Ramos (cell line): ENCODE results near the gene GCK.
"Not testable (repeated sequence)": the region's sequence is repeated elsewhere in the genome, so short reads cannot be mapped to it uniquely, and the experiment has no call there.

ENCODE experiments used
- in situ Hi-C: fragments of 300-500 bp; cut with MboI; formaldehyde crosslinking; loops from one replicate; pipeline ENCODE4 v1.14.3; 2022; ENCODE audit warnings: low sequenced_read_pairs; ENCODE audit not compliant: unreplicated experiment

The GCK gene

GRCh38 chr7:44126574-44126973 is 62.7 kb downstream of the GCK start:
- in situ Hi-C loops = not testable (repeated sequence)

- in situ Hi-C loops = no loop called here
These were observed 64.4 kb downstream of the GCK start for GRCh38 chr7:44124822-44125202.

- in situ Hi-C loops = no loop called here
These were observed 65.8 kb downstream of the GCK start, which contains the start of gene POLD2 for GRCh38 chr7:44123190-44124003. Gene POLD2, minus strand, starts transcription at chr7:44123548. Its CDS starts 1,495 bp downstream, at chr7:44122053.

GRCh38 chr7:44122529-44122928 is 66.7 kb downstream of the GCK start:
- in situ Hi-C loops = no loop called here

DNA sequence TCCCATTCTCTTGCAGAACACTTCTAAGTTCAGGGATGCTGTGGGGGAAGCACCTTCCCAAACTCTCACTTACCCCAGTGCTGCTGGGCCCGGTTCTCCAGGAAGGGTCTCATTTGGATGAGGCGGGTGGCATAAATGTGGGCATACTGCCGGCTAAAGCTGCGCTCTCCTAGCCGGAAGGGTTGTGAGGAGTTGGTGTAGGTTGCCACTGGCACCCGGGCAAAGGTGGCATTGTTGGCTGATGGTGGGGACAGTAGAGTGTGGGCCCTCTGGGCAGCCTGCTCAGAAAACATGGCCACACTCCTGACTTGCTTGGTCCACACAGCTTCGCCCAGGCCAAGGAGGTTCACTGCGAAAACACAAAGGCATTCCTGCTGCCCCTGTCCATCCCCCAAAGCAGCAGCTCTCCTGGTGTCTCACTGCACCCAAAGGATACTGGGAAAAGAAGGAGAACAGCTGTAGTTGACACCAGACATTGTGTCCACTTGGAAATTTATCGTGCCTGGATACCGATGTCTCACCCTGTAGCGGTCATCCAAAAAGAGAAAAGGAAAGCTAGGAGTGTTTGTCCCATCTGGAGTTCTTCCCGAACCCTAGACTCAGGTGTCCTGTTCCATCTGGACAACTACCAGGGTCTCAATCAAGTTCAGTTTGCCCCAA is 67.3 kb downstream of the GCK start:
- in situ Hi-C loops = no loop called here

DNA sequence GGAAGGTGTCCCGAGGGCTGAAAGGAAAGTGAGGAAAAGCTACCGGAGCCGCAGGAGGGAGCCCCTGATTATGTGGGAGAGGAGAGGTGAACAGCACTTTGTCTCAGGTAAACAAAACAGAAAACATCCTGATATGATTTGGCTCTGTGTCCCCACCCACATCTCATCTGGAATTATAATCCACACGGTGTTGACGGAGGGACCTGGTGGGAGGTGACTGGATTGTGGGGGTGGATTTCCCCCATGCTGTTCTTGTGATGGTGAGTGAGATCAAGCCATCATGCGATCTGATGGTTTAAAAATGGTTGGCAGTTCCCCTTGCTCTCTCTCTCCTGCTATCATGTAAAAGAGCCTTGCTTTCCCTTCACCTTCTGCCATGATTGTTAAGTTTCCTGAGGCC is 68.8 kb downstream of the GCK start:
- in situ Hi-C loops = no loop called here

DNA sequence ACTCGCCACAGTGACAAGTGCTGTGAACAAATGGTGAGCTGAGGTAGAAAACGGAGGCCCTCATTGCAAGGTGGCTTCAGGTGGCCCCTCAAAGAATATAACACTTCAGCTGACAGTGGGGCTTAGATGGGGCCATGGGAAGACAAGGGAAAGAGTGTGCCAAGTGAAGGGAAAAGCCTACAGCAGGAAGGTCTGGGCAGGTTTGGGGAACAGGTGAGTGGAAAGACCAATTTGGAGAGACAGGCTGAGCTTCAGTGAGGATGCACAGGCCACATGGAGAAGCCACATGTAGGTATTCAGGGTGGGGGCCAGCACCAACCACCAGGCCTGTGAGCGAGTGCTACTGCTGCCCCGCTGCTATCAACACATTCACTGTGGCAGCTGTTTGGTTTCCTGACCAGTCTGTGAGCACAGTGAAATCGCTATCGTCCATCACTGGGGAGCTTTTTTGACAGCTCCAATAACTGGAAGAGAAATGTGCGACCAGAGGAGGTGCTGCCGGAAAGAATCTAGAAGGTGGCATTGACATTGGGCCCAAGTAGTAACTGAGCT is 69.3 kb downstream of the GCK start:
- in situ Hi-C loops = no loop called here

DNA sequence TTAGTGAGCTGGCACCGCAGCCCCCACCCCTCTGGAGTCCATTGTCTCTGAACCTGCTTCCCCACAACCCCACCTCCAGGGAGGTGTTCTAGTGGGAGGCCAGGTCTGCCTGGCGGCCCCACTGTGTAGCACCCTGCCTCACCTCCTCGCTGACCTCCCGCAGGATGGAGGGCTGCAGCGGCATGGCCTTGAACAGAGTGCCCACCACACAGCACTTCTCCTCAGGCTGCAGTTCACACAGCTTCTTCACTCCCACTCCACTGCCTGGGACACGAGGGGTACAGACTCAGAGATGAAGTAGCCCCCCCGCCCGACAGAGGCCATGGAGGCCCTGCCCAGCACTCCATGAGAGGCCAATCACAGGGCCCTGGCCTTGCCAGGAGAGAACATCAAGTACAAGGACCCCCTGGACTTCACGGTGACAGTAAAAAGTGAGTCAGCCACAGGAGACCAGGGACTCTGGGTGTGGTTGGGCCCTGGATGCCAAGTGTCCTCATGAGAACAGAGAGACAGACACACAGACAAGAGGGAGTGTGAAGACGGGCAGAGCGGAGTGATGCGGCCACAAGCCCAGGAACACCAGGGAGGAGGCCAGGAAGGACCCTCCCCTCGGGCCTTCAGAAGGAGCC is 71.3 kb downstream of the GCK start:
- in situ Hi-C loops = no loop called here

DNA sequence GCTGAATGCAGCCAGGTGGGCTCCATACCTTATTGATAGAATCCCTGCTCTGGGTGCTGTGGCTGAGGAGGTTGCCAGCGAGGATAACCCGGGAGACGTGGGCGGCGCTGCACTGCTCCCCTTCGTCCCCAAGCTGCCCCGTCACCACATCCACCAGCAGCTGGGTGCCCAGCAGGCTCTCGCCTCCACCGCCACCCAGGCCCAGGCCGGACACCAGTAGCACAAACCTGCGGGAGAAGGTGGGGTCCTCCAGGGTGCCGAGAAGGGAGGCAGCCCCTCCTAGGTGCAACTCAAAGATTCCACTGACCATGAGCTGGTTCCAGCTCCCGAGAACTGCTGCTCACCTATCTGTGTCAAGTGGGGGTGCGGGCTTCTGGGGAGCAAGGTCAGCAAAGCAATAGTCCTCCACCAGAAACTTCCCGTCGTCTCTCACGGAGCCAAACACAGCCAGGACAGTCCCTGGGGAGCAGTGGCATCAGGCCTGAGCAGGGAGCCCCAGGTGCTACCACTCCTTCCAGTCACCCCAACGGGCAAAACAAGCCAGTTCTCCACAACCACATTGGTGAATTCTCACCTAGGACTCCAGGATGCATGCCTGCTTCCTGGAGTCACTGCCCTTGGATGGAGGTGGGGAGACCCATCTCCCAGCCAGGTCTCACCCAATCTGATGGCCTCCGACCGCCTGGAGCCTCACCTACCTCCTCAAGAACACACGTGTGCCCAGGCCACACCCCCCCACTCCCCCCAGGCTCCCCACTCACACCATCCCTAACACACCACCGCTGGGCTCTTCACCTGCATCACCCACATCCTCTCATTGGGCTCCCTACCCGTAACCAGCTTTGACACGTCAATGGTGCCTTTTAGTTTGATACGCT is 72.2 kb downstream of the GCK start:
- in situ Hi-C loops = no loop called here

DNA sequence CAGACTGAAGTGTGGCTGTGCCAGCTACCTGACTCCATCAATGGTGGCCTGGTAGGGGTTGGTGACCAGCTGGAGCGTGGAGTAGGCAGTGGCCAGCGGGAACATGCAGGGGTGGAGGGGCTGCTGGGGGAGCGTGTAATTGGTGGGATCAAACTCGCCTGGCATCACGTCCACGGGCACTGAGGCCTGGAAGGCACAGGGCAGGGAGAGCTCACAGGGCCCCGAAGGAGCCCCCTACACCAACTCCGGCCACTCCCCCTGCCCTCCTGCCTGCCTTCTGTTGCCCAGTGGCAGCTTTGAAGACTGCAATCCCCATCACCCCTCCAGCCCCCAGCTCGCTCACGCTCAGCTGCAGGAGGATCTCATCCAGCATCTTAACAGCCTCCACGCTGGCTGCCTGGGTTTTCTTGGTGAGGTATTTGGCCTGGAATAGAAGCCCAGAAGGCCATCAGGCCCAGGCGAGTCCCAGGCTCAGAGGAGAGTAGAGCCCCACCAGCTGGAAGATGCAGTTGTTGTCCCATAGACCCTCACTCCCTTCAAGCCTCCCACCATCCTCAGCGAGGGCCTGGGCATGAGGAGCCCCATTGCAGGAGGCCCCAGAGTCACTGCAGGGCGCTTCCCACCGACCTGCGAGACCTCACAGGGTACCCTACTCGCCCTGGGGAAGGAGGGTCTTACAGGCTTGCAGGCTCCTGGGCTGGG is 73.0 kb downstream of the GCK start:
- in situ Hi-C loops = no loop called here

- in situ Hi-C loops = no loop called here
These were observed 74.5 kb downstream of the GCK start for GRCh38 chr7:44114586-44115310.

DNA sequence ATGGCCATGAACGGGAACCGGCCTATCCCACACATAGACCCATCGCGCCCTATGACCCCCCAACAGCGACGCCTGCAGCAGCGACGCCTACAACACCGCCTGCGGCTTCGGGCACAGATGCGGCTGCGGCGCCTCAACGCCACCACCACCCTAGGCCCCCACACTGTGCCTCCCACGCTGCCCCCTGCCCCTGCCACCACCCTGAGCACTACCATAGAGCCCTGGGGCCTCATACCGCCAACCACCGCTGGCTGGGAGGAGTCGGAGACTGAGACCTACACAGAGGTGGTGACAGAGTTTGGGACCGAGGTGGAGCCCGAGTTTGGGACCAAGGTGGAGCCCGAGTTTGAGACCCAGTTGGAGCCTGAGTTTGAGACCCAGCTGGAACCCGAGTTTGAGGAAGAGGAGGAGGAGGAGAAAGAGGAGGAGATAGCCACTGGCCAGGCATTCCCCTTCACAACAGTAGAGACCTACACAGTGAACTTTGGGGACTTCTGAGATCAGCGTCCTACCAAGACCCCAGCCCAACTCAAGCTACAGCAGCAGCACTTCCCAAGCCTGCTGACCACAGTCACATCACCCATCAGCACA is 75.4 kb downstream of the GCK start:
- in situ Hi-C loops = no loop called here

DNA sequence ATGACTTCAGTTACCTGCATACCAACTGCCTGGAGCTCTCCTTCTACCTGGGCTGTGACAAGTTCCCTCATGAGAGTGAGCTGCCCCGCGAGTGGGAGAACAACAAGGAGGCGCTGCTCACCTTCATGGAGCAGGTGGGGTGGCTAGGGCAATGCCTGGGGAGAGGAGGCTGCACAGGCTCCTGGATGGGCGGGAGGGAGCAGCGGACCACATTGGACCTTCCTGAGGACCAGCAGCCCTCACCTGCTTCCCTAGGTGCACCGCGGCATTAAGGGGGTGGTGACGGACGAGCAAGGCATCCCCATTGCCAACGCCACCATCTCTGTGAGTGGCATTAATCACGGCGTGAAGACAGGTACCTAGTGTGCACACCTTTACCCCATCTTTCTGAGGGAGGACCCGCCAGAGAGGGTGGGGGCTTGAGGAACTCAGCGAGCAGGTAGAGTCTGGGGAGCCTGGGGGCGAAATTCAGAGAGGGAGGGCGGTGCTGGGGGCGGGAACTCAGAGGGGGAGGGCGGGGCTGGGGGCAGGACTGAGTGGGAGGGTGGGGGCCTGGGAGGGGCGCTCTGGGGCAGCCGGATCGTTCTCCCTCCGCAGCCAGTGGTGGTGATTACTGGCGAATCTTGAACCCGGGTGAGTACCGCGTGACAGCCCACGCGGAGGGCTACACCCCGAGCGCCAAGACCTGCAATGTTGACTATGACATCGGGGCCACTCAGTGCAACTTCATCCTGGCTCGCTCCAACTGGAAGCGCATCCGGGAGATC is 76.1 kb downstream of the GCK start:
- in situ Hi-C loops = no loop called here

- in situ Hi-C loops = no loop called here
These were observed 76.8 kb downstream of the GCK start for GRCh38 chr7:44112231-44112996.

- in situ Hi-C loops = no loop called here
These were observed 77.5 kb downstream of the GCK start for GRCh38 chr7:44111761-44112160.

- in situ Hi-C loops = no loop called here
These were observed 78.3 kb downstream of the GCK start for GRCh38 chr7:44110719-44111635.
